ENCODE results near the gene RAPGEF6.
"Not testable (repeated sequence)": the region's sequence is repeated elsewhere in the genome, so short reads cannot be mapped to it uniquely, and the experiment has no call there.

RAPGEF6 gene

DNA sequence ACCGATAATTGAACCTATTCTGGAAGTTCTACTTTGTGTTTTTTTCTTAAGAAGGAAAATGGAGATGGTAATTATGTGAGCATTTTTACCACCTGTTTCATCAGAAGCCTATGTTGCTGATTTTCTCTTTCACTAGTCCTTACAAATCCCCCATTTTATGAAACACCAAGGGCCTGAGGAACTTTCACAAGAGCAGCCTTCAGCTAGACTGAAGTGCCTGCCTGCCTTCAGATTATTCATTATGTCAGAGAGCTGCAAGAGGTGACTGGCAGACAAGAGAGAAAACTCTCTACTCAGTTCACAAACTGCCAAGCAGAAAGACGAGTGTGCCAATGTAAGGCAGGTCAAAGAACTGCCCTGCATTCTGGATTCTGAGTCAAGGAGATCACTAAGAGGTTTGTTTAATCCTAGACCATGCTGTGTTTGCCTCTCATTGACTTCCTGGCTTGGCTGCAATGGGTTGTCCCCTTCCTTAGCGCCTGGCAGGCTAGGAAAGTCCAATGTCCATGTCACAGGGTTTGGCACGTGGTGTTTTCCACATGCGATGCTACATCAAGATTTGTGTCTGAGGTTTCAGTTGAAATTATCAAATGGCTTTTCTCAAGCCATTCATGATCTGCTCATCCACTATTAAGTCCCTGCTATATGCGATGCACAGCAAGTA lies 227.9 kb downstream of the RAPGEF6 start:
- DNase-seq (ENCODE audit: low read depth in 1 of 2, low spot score in 1 of 2), result no peak
- in situ Hi-C loops (cut with HindIII; ENCODE audit: low pct_unique_long_range_greater_than_20kb, low sequenced_read_pairs), result no loop called here

DNA sequence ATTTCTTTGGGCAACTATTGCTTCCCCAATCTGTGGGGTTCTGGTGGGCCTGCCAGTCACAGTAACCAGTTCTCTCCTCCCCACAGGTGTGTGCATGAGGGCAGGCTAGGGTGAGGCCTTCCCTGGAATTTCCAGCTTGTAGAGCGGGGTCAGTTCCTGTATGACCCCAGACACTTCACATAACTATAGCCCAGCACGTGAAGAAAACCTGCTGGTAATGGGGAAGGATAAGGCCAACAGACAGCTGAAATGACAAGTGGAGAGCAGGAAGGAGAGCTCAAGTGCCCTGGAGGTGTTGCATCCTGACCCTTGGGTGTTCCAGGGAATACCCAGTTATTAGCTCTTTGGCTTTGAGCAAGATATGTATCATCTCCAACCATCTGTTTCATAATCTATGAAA lies 229.0 kb downstream of the RAPGEF6 start:
- in situ Hi-C loops (cut with HindIII; ENCODE audit: low pct_unique_long_range_greater_than_20kb, low sequenced_read_pairs), result no loop called here
- DNase-seq (ENCODE audit: low read depth in 1 of 2, low spot score in 1 of 2), result no peak
- no peak for TF ChIP-seq JUND (IDR thresholded peaks at IDR 0.05; ENCODE audit: low read depth)

More for the DNA sequence above, 227.9 kb downstream of the RAPGEF6 start:
- TF ChIP-seq JUND (IDR thresholded peaks at IDR 0.05; ENCODE audit: low read depth), result no peak

DNA sequence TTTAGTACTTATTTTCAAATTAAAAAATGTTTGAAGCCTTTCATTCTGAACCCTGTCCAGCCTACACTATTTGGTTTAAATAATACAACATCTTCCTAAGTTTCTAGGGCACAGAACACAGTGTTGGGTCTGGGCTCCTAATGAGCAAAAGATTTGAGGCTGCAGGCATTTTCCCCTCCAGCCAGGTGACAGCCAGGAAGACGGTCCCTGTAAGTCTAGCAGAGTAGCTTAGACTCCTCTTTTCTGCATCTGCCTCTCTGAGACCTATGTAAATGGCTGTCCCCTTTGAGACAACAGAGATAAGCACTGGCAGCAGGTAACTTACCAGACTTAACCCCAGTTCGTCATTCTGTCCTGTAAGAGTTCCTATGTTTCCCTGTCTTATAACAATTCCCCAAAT lies 229.4 kb downstream of the RAPGEF6 start:
- in situ Hi-C loops (cut with HindIII; ENCODE audit: low pct_unique_long_range_greater_than_20kb, low sequenced_read_pairs), result no loop called here
- no peak for TF ChIP-seq JUND (IDR thresholded peaks at IDR 0.05; ENCODE audit: low read depth)
- no peak for DNase-seq (ENCODE audit: low read depth in 1 of 2, low spot score in 1 of 2)

DNA sequence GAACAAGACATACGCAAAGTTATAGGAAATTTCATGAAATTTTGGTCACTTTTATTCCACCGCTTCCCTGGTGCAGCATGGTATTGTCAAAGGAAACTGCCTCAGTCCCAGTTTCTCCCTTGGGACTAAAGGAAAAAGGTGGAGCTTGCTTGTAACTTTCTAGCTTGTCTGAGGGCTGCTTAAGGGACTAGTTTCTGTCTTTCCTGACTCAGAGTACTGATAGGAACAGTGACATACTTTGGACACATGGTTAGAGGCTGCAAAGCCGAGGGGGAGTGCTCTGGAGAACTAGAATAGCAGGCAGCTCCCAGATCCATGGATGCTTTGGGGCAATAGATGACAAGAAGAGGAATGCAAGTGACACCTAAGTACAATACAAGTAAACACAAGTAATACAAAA lies 234.4 kb downstream of the RAPGEF6 start:
- in situ Hi-C loops (cut with HindIII; ENCODE audit: low pct_unique_long_range_greater_than_20kb, low sequenced_read_pairs), result no loop called here
- DNase-seq (ENCODE audit: low read depth in 1 of 2, low spot score in 1 of 2), result no peak

DNA sequence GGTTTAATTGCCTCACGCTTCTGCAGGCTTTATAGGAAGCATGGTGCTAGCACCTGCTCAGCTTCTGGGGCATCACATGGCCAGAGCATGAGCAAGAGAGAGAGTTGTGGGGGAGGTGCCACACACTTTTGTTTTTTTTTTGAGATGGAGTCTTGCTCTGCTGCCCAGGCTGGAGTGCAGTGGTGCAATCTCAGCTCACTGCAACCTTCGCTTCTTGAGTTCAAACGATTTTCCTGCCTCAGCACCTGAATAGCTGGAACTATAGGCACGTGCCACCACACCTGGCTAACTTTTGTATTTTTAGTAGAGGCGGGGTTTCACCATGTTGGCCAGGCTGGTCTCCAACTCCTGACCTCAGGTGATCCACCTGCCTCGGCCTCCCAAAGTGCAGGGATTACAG lies 236.0 kb downstream of the RAPGEF6 start:
- in situ Hi-C loops (cut with HindIII; ENCODE audit: low pct_unique_long_range_greater_than_20kb, low sequenced_read_pairs); DNase-seq (ENCODE audit: low read depth in 1 of 2, low spot score in 1 of 2): not testable (repeated sequence)

More for the DNA sequence above, 234.4 kb downstream of the RAPGEF6 start:
- no peak for TF ChIP-seq JUND (IDR thresholded peaks at IDR 0.05; ENCODE audit: low read depth)

DNA sequence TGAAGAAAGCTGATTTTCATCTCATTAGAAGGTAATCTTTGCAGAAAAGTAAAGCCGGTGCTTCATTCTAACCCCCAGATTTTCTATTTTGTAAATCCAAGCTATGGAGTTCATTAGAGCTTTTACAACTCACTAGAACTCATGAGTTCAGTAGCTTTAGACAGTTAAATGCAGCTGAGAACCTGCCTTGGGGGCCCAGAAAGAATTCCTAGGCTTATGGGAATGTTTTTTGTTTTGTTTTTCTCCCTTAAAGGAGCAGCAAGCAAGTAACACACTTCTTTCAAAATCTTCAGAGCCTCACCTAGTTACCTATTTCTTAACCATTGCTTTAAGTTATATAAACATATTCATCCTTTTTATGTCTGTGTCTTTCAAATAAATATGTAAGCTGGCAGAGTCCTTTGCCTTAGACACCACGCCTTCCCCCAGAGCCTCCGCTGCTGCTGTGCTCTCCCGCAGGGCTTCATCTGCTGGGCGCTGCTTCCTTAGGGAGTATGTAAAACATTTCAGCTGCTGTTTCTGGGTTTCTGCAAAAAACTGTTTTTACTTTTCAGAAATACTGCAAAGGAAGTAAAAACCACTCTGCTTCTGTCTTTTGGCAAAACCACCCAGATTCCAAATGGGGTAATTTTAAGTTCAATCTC lies 238.3 kb downstream of the RAPGEF6 start:
- DNase-seq (ENCODE audit: low read depth in 1 of 2, low spot score in 1 of 2), result no peak
- in situ Hi-C loops (cut with HindIII; ENCODE audit: low pct_unique_long_range_greater_than_20kb, low sequenced_read_pairs), result no loop called here
- TF ChIP-seq JUND (IDR thresholded peaks at IDR 0.05; ENCODE audit: low read depth), result no peak

DNA sequence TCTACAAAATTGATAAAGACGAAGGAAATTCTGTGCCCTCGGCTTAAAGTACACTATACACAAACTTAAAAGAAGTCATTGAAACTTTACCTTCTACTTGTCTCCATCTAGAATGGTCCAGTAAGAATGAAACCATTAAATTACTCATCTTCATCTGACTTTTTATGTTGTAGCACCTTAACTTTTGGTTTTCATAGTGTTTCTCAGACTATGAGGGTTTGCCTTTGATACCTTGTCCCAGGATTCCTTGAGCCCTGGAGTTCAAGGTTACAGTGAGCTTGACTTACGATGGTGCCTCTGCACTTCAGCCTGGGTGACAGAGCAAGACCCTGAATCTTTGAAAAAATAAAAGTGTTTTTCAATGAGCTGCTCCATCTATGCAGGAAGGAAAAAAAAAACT lies 239.0 kb downstream of the RAPGEF6 start:
- TF ChIP-seq JUND (IDR thresholded peaks at IDR 0.05; ENCODE audit: low read depth), result no peak
- DNase-seq (ENCODE audit: low read depth in 1 of 2, low spot score in 1 of 2), result no peak
- in situ Hi-C loops (cut with HindIII; ENCODE audit: low pct_unique_long_range_greater_than_20kb, low sequenced_read_pairs), result no loop called here

DNA sequence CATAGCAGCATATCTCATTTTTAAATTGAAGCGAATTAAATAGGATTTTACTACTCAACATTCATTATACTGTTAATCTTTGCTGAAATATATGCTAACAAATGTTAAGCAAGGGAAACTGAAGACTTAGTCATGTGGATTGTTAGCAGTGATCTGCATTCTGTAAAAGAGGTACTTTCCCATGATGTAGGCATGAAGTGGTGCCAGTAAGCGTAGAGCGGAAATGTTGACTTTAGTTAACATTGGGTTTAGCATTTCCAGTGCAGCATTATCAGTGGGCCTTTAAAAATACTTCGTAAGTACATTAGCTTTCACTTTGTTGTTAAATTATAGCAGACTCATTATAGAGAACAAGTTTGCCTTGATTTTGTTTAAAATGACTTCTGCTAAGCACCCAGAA lies 240.9 kb downstream of the RAPGEF6 start:
- in situ Hi-C loops (cut with HindIII; ENCODE audit: low pct_unique_long_range_greater_than_20kb, low sequenced_read_pairs), result no loop called here
- no peak for TF ChIP-seq JUND (IDR thresholded peaks at IDR 0.05; ENCODE audit: low read depth)
- no peak for DNase-seq (ENCODE audit: low read depth in 1 of 2, low spot score in 1 of 2)

DNA sequence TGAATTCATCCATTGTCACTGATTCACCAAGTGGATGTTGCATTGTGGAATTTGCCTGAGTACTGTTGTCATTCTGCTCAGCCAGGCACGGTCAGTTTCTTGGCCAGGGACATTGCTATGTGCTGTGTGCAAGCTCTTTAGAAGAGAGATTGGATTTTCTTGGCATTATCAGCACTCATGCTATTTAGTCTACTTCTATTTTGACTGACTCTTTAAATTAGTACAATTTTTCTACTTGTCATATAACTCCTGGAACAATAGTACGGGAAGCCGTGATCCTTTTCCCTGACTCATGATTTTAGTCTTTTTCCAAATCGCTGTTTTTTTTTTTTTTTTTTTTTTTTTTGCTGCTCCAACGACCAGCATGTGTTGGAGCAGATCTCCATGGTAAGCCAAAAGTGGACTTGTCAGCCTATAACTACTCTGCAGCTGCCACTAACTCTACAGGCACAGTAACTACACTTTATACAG lies 241.5 kb downstream of the RAPGEF6 start:
- in situ Hi-C loops (cut with HindIII; ENCODE audit: low pct_unique_long_range_greater_than_20kb, low sequenced_read_pairs), result no loop called here

DNA sequence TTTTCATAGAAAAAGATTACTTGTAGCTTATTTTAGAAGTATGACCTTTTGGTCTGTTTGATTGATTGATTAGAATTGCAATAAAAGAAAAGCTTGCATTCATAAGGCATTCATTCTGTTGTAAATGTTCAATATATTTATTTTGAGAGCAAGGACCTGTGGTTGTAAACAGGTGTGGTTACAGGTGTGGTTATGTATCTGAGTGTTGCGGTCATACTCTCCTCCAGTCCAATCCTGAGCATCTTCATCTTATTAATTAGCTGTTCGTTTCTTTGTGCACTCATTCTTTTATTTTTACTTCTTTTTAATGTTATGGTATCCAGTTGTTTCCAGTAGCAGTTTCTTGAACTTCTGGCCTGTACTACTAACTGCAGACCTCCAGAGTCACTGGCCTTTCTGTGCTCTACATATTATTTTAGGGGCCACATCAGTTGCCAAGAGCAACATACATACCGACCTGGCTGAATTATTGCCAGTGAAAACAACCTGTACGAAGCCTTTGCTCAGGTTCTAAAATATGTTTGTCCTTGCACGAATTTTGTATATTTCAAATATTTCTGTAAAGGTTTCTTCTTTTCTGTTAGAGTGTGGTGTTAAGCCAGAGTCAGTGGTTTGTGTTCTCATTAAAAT lies 242.4 kb downstream of the RAPGEF6 start:
- DNase-seq (ENCODE audit: low read depth in 1 of 2, low spot score in 1 of 2), result no peak
- TF ChIP-seq JUND (IDR thresholded peaks at IDR 0.05; ENCODE audit: low read depth), result no peak
- in situ Hi-C loops (cut with HindIII; ENCODE audit: low pct_unique_long_range_greater_than_20kb, low sequenced_read_pairs), result no loop called here

More for the DNA sequence above, 241.5 kb downstream of the RAPGEF6 start:
- TF ChIP-seq JUND (IDR thresholded peaks at IDR 0.05; ENCODE audit: low read depth), result no peak
- DNase-seq (ENCODE audit: low read depth in 1 of 2, low spot score in 1 of 2), result no peak

DNA sequence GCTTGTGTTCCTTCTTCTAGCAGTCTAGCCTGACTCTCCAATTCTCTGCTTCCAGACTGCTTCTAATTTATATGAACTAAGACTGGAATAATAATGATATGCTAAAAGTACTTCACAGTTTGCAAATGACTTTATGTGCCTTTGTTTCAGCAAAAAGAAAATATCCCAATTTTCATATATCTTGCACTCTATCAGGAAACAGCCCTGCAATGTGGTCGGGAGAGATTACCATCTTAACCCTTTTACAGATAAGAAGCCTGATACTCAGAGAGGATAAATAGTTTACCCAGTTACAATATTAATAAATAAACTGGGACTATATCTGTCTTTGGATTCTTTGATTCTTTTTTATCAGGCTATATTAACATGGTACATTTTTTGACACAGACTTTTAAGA lies 245.2 kb downstream of the RAPGEF6 start:
- TF ChIP-seq JUND (IDR thresholded peaks at IDR 0.05; ENCODE audit: low read depth), result no peak
- in situ Hi-C loops (cut with HindIII; ENCODE audit: low pct_unique_long_range_greater_than_20kb, low sequenced_read_pairs), result no loop called here
- no peak for DNase-seq (ENCODE audit: low read depth in 1 of 2, low spot score in 1 of 2)

DNA sequence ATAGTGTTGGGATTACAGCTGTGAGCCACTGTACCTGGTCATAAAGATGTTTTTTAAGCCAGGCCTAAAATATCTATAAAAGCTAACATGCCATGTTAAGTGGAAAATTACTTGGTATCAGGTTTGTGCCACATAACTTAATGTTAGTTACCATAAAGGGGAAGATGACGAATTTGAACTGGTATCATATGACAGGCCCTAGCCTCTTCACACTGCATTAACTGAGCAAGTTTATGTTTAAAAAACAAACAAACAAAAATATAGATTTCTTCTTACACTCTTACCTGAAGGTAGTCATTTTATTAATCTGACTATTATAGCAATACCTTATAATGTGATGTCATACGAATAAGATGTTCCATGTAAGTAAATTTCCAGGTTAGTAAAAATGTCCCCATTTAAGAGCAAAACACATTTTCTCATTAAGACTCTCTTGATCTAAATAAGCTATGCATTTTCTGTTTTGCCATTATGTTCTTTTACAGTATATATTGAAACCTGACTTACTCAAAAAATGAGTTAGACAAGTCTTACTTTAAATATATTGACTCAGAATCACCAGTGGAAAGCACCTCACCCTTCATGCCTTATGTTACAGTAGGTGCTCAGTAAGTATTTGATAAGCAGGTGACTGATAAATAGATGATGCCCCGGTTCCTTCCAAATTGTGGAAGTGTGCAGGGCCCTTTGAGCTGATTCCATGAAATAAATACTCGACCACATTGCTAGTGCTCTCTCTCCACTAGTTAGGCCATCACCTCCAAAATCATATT lies 245.7 kb downstream of the RAPGEF6 start:
- TF ChIP-seq JUND (IDR thresholded peaks at IDR 0.05; ENCODE audit: low read depth), result no peak
- DNase-seq (ENCODE audit: low read depth in 1 of 2, low spot score in 1 of 2), result no peak
- in situ Hi-C loops (cut with HindIII; ENCODE audit: low pct_unique_long_range_greater_than_20kb, low sequenced_read_pairs), result no loop called here

DNA sequence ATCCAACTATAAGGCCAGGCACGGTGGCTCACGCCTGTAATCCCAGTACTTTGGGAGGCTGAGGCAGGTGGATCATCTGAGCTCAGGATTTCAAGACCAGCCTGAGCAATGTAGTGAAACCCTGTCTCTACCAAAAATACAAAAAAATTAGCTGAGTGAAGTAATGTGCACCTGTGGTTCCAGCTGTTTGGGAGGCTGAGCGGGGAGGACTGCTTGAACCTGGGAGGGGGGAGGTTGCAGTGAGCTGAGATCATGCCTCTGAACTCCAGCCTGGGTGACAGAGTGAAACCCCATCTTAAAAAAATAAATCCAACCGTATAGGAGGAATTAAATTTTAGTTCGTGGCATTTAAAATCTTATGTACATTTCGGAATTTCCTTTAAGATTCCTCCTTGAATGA lies 247.8 kb downstream of the RAPGEF6 start:
- no peak for DNase-seq (ENCODE audit: low read depth in 1 of 2, low spot score in 1 of 2)
- no peak for TF ChIP-seq JUND (IDR thresholded peaks at IDR 0.05; ENCODE audit: low read depth)
- in situ Hi-C loops (cut with HindIII; ENCODE audit: low pct_unique_long_range_greater_than_20kb, low sequenced_read_pairs), result no loop called here

Measured in T47D (cell line).